ENCODE results near the gene WTAP. TPM values are rescaled to one million over a fixed set of nuclear protein-coding genes. Genes with fewer than 3 reads are reported as not detected.

WTAP gene
- 72.6 and 86.3 TPM in 2 replicates for total RNA-seq

DNA sequence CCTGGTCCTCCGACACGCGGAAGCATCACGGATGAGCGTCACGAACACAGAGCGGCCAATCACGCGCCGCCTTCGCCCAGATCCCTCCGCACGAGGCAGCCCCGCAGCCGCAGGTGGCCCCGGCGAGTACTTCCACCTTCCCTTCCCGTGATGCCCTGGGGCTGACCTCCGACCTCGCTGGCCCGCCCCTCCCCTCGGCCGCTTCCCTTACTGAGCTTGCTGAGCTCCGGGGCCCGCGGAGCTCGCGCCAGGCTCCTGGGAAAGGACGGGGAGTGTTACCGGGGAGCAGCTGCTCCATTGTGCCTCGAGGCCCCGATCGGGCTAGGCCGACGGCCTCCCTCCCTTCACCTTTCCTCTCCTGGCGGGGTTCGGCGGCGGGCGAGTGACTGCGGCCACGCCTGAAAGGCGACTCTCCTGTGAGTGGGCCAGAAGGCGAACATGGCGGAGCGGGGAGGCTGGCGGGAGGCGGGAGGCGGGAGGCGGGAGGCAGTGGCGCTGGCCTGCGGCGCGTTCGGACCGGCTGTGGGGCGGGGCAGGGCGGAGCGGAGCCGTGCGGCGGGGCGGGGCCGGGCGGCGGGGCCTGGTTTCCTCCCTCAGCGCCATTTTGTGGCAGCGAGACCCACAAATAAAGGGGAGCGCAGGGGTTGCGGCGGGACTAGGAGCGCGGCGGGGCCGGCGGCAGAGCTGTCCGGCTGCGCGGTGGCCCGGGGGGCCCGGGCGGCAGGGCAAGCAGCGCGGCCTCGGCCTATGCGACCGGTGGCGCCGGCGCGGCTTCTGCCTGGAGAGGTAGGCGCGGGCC lies at the start of gene WTAP:
WTAP (plus strand) TSS at position 589 of the 799 bp plus-strand sequence. CDS start 8,760 bp downstream, outside the sequence.

DNA sequence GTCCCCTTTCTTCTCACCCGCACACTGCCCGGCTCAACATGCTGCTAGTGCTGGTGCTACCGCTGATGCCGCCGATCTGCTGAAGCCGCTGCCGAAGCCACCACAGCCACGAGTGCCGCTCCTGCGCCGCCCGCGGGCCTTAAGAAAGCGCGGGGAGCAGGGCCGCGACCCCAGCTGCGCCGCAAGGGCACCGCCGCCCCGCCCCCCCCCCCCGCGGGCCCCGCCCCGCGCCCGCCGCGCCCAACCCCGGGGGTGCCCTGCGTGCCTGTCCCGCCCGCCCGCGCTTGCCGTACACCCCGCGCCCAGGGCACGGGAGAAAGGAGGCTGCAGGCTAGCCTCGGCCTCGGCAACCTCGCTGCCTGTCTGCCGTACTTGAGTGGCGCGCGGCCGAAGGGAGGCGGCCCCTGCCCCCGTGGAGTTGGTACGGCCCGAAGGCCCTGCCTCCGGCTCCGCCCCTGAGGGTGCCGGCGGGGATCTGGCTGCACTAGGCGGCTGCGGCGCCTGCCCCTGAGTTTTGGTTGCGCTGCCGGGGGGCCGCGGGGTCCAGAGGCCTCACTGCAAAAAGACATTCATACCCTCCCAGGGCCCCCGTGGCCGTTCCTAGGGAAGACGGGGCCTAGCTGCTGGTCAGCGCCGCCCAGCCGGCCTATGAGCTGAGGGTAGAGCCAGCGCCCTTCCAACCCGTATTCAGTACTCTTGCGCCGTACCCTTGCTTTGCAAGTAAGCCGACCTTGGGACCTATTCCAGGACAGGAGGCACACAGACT lies 34.0 kb upstream of the WTAP start, which contains the start of gene SOD2:
SOD2 (minus strand) TSS at position 114 of the 766 bp plus-strand sequence; CDS start at position 40, 74 bp downstream.

DNA sequence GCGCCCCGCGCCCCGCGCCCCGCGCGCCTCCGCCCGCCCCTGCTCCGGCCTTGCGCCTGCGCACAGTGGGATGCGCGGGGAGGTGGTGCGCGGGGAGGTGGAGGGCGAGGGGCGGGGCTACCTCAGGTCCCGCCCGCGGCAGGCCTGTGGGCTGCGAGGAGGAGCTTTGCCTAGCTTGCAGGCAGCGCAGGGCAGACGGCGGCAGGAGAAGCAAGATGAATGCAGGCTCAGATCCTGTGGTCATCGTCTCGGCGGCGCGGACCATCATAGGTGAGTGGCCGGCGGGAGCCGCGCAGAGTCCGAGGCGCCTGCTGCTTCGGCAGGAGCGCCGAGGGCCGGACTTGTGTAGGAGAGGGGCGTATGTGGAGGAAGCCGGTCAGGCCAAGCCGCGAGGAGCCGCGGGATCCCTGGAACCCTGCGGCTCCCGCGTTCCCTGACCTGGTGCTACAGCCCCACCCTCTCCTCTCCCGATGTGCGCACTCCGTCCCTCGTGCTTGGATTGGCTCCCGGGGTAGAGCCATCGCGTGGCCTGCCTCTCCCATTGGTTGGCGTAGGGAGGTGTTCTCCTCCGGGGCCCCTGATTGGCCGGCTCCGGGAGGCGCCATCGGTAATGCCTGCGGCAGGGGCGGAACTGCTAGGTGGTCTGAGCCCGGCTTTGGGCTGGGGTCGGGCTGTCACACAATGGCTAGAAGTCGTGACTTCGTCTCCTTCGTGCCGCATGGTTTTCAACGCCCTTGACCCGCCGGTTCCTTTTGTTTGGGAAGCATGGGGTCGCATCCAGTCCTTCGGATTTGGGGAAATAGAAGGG lies 34.8 kb downstream of the WTAP start, which contains the start of gene ACAT2:
ACAT2 (plus strand) TSS at position 173 of the 808 bp plus-strand sequence; CDS start at position 216, 43 bp downstream.

DNA sequence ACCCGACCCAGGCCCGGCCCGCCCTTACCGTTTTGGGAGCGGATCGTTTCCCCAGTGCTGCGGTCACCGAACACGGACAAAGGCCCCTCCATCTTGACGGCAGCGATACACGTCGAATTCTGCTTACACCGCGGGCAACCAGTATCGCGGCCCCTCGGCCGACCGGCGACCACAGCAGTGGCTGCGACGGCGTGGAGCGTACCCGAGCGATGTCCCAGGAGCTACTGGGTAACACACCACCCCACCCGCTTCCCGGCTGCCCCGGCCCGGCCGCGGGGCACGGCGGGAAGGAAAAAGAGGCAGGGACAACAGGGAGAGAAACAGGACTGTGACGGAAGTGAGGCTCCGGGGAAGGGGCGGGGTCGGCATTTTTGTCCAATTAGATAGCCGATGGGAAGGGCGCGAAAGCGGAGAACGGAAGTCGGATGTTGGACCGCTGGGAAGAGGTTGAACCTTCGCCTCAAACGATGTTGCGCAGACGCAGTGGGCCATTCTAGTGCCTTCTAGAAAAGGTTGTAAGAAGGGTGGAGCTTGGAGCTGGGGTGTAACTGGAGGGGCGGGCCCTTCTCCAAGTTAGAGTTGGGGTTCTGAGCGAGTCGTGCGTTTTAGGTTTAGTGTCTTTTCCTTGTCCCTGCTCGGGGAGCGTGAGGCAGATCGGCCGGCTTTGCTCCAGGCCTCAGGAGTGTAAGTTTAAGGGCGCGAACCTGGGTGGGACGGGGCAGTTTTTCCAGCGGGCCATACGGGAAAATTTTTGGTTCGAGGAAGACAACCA lies 62.3 kb downstream of the WTAP start, which contains the start of gene TCP1:
TCP1 (minus strand) TSS at position 226 of the 772 bp plus-strand sequence; CDS start at position 92, 134 bp downstream.

DNA sequence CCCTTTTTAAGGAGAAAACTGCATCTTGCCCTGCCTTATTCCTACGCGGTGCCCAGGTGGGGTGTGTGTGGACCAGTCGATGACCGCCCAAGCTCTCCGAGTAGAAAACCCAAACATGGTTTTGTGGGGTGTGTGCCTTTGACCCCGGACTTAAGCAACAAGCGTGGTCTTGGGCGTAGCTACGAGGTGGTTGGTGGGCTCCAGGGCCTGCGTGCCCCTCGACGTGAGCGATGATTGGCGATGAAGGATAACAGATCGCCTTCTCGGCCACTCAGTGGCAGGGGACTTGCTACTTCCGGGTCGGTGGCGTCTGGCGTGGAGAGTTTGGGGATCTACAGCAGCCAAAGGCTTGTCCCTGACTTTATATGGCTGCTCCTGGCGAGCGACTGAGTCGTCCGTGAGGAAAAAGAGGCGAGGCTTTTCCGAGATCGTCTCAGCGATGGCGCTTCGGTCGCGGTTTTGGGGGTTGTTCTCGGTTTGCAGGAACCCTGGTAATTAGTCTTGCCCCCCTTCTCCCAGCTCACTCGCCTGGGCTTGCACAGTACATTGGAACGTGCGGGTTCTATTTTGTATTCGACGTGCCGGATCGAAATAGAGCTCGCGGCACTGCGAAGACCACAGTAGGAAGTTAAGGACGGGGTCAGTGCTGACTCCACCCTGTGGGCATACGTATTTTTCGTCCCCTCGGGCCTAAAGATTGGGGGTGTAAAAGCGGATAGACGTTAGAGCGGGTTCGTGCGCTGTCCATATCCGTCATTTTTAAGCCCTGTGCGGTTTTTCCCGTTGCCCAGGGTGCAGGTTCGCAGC lies 63.0 kb downstream of the WTAP start, which contains the start of gene MRPL18:
MRPL18 (plus strand) TSS at position 319 of the 807 bp plus-strand sequence; CDS start at position 440, 121 bp downstream.

DNA sequence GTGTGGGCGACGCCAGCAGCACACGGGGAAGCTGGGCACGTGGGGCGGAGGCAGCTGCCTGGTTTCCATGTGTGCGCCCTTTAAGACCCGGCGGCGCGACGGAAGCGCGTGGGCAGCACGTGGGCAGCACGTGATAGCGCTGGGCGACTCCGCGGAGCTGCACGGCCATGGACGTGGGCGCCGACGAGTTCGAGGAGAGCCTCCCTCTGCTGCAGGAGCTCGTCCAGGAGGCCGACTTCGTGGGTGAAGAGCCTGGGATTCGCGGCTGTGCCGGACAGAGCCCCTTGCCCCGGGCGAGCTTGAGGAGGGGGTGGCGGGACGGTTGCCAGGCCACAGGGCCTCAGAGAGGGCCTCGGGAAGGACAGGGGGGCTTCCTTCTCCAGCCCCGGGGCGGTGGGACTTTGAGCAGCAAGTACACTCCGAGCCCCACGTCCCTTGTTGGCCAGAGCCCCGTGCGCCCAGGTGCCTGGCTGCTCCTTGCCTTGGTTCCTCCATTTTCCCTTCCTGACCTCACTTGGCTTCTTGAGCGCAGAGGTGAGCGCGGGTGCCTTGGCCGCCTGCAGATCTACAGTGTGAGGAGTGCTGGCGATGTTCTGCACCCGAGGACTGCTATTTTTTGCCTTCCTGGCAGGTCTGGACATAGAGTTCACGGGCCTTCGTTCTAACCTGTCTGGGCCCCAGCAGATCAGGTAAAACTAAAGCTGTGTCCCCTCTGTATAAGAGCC lies 73.0 kb downstream of the WTAP start, which contains the start of gene PNLDC1:
PNLDC1 (plus strand) TSS at position 136 of the 725 bp plus-strand sequence; CDS start at position 168, 32 bp downstream.

Other genes starting within 250 kb of the WTAP start
- gene SOD2, start 34.3 kb upstream of the WTAP start, total RNA-seq: 673 and 2,074 TPM in 2 replicates
- gene ACAT2, start 34.5 kb downstream of the WTAP start, total RNA-seq: 15.5 and 19.4 TPM in 2 replicates
- gene TCP1, start 62.1 kb downstream of the WTAP start, total RNA-seq: 278 and 304 TPM in 2 replicates
- 61.0 and 65.5 TPM in 2 replicates for gene MRPL18, start 63.0 kb downstream of the WTAP start, total RNA-seq
- gene PNLDC1, start 72.8 kb downstream of the WTAP start, total RNA-seq: 0.07 and 0.20 TPM in 2 replicates
- under 0.01 and 0.20 TPM in 2 replicates for gene MAS1, start 163.5 kb downstream of the WTAP start, total RNA-seq
- 354 and 378 TPM in 2 replicates for gene IGF2R, start 241.6 kb downstream of the WTAP start, total RNA-seq